MCF 10A (cell line): ENCODE results near the gene BTBD10. TPM values are rescaled to one million over a fixed set of nuclear protein-coding genes. Genes with fewer than 3 reads are reported as not detected.

Source experiments
- BruUV-seq: library from RNA; stranded (reverse); fragments of 400-500 nt; replicated peaks from 2 replicates; lab custom pipeline; 2021; lab: Mats Ljungman, UMichigan
- CTCF ChIA-PET: fragments of 300-600 bp; sonication (Branson Sonifier 250); formaldehyde crosslinking; extraction: SDS; loops from one replicate; lab custom pipeline; 2021; ENCODE audit warnings: antibody characterized with exemption, inconsistent platforms; lab: Yijun Ruan, JAX
- POLR2A ChIA-PET: fragments of 300-600, 350-650 bp; sonication (Branson Sonifier 250); formaldehyde crosslinking; extraction: SDS; loops from one replicate; lab custom pipeline; 2020; ENCODE audit warnings: antibody characterized with exemption, inconsistent platforms; lab: Yijun Ruan, JAX
- DNase-seq: peaks from one replicate; pipeline ENCODE4 v3.0.0-alpha.2; 2018; ENCODE audit not compliant: unreplicated experiment
- H3K27ac Mint-ChIP-seq: one replicate; pipeline ENCODE4 v1.8.0; 2022; ENCODE audit warnings: mild to moderate bottlenecking, low read depth, mixed read lengths; ENCODE audit not compliant: unreplicated experiment
- H3K27me3 Mint-ChIP-seq: one replicate; pipeline ENCODE4 v1.8.0; 2022; ENCODE audit warnings: mixed read lengths; ENCODE audit not compliant: insufficient read depth, unreplicated experiment
- H3K36me3 Mint-ChIP-seq: one replicate; pipeline ENCODE4 v1.8.0; 2022; ENCODE audit warnings: mild to moderate bottlenecking, moderate library complexity, mixed read lengths; ENCODE audit not compliant: insufficient read depth, unreplicated experiment
- H3K4me1 Mint-ChIP-seq: one replicate; pipeline ENCODE4 v1.8.0; 2022; ENCODE audit warnings: mixed read lengths; ENCODE audit not compliant: insufficient read depth, unreplicated experiment
- H3K4me3 Mint-ChIP-seq: one replicate; pipeline ENCODE4 v1.8.0; 2022; ENCODE audit warnings: mild to moderate bottlenecking, moderate library complexity, mixed read lengths; ENCODE audit not compliant: unreplicated experiment
- H3K9me3 Mint-ChIP-seq: one replicate; pipeline ENCODE4 v1.8.0; 2022; ENCODE audit warnings: mixed read lengths; ENCODE audit not compliant: unreplicated experiment
- intact Hi-C: fragments of 100-400 bp; cut with micrococcal nuclease; formaldehyde crosslinking; loops from 2 replicates; pipeline ENCODE4 v1.14.1; 2022
- total RNA-seq: library from RNA; stranded (reverse); gene quantifications from 2 replicates; pipeline ENCODE4 v1.2.3, GENCODE V29; 2022
- TF ChIP-seq, protein P1 (sequence below): fragments of 200-600 bp; IDR thresholded peaks from one replicate; pipeline ENCODE4 v1.8.0; 2022; ENCODE audit warnings: antibody characterized with exemption, mild to moderate bottlenecking; ENCODE audit not compliant: unreplicated experiment

The BTBD10 gene
- total RNA-seq, 1 experiment from 2014 or later = 42.2 TPM

DNA sequence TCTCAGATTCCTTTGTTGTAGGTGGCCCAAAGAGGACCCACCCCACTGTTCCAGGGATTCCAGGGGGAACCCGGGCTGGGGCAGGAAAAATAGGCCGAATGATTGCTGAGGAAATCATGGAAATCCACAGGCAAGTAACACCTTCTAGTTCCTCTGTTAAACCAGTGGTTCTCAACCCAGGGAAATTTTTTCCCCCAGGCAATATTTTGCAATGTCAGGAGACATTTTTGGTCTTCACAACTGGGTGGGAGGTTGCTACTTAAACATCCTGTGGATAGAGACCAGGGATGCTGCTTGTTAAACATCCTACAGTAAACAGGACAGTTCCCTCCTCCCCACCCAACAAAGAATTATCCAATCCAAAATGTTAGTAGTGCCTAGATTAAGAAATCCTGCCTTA is 84.7 kb downstream of the BTBD10 start:
- intact Hi-C loops = no loop called here
- TF ChIP-seq, protein P1, sequence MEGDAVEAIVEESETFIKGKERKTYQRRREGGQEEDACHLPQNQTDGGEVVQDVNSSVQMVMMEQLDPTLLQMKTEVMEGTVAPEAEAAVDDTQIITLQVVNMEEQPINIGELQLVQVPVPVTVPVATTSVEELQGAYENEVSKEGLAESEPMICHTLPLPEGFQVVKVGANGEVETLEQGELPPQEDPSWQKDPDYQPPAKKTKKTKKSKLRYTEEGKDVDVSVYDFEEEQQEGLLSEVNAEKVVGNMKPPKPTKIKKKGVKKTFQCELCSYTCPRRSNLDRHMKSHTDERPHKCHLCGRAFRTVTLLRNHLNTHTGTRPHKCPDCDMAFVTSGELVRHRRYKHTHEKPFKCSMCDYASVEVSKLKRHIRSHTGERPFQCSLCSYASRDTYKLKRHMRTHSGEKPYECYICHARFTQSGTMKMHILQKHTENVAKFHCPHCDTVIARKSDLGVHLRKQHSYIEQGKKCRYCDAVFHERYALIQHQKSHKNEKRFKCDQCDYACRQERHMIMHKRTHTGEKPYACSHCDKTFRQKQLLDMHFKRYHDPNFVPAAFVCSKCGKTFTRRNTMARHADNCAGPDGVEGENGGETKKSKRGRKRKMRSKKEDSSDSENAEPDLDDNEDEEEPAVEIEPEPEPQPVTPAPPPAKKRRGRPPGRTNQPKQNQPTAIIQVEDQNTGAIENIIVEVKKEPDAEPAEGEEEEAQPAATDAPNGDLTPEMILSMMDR = no peak
- POLR2A ChIA-PET = interaction anchor here (0.6 to 0.7 kb wide), 2 partner anchors 86 to 162 kb away, joined by 3 read pairs; no protein-coding TSS in a partner anchor
- Mint-ChIP-seq H3K27me3 (no peaks in the 10 kb centered on the region), H3K4me1 (no peaks in the 10 kb centered on the region), H3K36me3 (peaks cover 59% of the 10 kb centered on the region), H3K4me3 (no peak overlapping the region), H3K9me3 (no peaks in the 10 kb centered on the region), H3K27ac (no peak overlapping the region)
- BruUV-seq = no TSS peak
- CTCF ChIA-PET = interaction anchor here (0.7 to 1.2 kb wide), 3 partner anchors 10 to 168 kb away, joined by 3 to 4 read pairs (median 4); no protein-coding TSS in a partner anchor
- DNase-seq = no peak

GRCh38 chr11:13376838-13377237 is 86.2 kb downstream of the BTBD10 start:
- Mint-ChIP-seq H3K4me1 (no peaks in the 10 kb centered on the region), H3K4me3 (no peak overlapping the region), H3K36me3 (peaks cover 47% of the 10 kb centered on the region), H3K27ac (no peak overlapping the region), H3K9me3 (no peaks in the 10 kb centered on the region), H3K27me3 (no peaks in the 10 kb centered on the region)
- intact Hi-C loops = no loop called here
- DNase-seq = no peak
- no TSS peak for BruUV-seq
- TF ChIP-seq, protein P1 = no peak
- CTCF ChIA-PET = interaction anchor here (0.6 to 2.2 kb wide), 3 partner anchors 9 to 164 kb away, joined by 3 to 8 read pairs (median 7); no protein-coding TSS in a partner anchor
- POLR2A ChIA-PET = no interaction called here

DNA sequence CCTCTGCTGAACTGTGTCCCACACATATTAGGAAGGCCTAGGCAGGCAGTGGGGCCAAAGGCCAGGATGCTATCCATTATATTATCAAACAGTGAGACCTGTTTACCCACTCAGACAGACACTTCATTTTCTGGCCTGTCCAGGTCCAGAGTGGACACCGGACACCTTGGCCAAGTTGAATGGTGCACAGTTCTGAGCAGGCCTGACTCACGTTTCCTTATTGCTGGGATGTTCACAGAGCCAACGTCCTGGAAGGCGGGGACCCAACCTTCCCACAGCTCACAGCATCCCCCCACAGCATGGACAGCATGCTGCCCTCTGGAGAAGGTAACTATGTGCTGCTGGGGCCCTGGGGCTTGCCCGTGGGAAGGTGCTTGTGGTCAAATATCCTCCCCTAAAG is 86.6 kb downstream of the BTBD10 start:
- Mint-ChIP-seq H3K4me3 (no peak overlapping the region), H3K27ac (no peak overlapping the region), H3K36me3 (peaks cover 45% of the 10 kb centered on the region), H3K4me1 (no peaks in the 10 kb centered on the region), H3K27me3 (no peaks in the 10 kb centered on the region), H3K9me3 (no peaks in the 10 kb centered on the region)
- no TSS peak for BruUV-seq
- intact Hi-C loops = no loop called here
- ChIA-PET POLR2A (no interaction called here), CTCF (interaction anchor here (0.5 to 2.2 kb wide), 5 partner anchors 9 to 133 kb away, joined by 3 to 8 read pairs (median 3); no protein-coding TSS in a partner anchor)
- TF ChIP-seq, protein P1 = no peak
- no peak for DNase-seq

DNA sequence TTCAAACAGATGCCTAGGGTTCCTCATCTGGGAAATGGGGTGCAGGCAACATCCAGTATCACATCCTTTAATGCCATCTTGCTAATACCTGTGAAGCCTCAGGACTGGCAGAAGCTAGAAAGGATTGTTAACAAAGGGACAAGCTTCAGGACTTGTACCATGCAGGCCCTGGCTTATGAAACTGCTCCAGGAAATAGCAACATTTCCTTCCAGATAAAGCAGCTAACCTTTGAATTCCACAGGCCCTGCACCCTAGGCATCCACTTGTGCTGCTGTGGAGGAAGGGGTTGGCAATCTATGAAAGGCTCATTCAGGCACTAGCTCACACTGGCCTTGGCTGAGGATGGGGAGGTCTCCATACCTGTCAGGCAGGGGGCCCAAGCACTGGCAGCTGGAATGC is 87.2 kb downstream of the BTBD10 start:
- no TSS peak for BruUV-seq
- Mint-ChIP-seq H3K27me3 (no peaks in the 10 kb centered on the region), H3K4me3 (no peak overlapping the region), H3K9me3 (no peaks in the 10 kb centered on the region), H3K36me3 (peaks cover 39% of the 10 kb centered on the region), H3K27ac (no peak overlapping the region), H3K4me1 (no peaks in the 10 kb centered on the region)
- TF ChIP-seq, protein P1 = no peak
- ChIA-PET POLR2A (interaction anchor here (0.9 to 1.2 kb wide), 2 partner anchors 11 to 13 kb away, joined by 3 to 4 read pairs; no protein-coding TSS in a partner anchor), CTCF (interaction anchor here (0.5 to 2.2 kb wide), 4 partner anchors 10 to 90 kb away, joined by 3 to 8 read pairs (median 4); no protein-coding TSS in a partner anchor)
- DNase-seq = no peak
- intact Hi-C loops = no loop called here
